B cell (primary cell): Measurements from ENCODE around the gene ZNF764. TPM values are rescaled to one million over a fixed set of nuclear protein-coding genes. Genes with fewer than 3 reads are reported as not detected.

Source experiments
- ATAC-seq: fragments of 200-7000 bp; cut with Tn5 transposase; one replicate; pipeline ENCODE4 v1.10.0; 2021; ENCODE audit warnings: low read depth, mild to moderate bottlenecking, moderate number of reproducible peaks, moderate library complexity
- CTCF ChIA-PET: fragments of 350-600 bp; sonication (Branson Sonifier 250); formaldehyde crosslinking; loops from one replicate; lab custom pipeline; 2021; ENCODE audit warnings: antibody characterized with exemption, inconsistent platforms; lab: Charles Lee
- POLR2A ChIA-PET: fragments of 350-600 bp; sonication (Branson Sonifier 250); formaldehyde crosslinking; loops from one replicate; lab custom pipeline; 2021; ENCODE audit warnings: antibody characterized with exemption; lab: Charles Lee
- DNase-seq: peaks from one replicate; pipeline ENCODE4 v3.0.0; 2013
- H2AFZ ChIP-seq: 2 replicates; pipeline ENCODE4 v1.6.1; 2012; ENCODE audit warnings: mild to moderate bottlenecking, low read depth, low read length; ENCODE audit not compliant: insufficient read depth, poor library complexity, severe bottlenecking
- H3K27ac ChIP-seq, 2 donors: 1 replicate in 1 of 2; 2 replicates in 1 of 2; pipeline ENCODE4 v1.5.1; 2012 to 2013; ENCODE audit warnings: low read length in 2 of 2, mild to moderate bottlenecking in 2 of 2, moderate library complexity in 1 of 2
- H3K27me3 ChIP-seq, 4 experiments: fragments of 200-600 bp in 1 of 4; sonication (generic) in 1 of 4; replicated peaks in 1 of 4; 1 replicate in 2 of 4; 2 replicates in 2 of 4; pipeline versions ENCODE4 v1.6.1 to v1.7.0; 2013 to 2016; ENCODE audit warnings: low read length in 3 of 4, mild to moderate bottlenecking in 2 of 4, mixed read lengths in 1 of 4, moderate library complexity in 1 of 4; ENCODE audit not compliant: insufficient read depth in 4 of 4, control insufficient read depth in 3 of 4; ENCODE audit errors: control extremely low read depth in 1 of 4
- H3K36me3 ChIP-seq, 2 experiments: replicated peaks in 1 of 2; 1 replicate in 1 of 2; 2 replicates in 1 of 2; pipeline versions ENCODE4 v1.6.1 to v1.7.1; 2013; ENCODE audit warnings: low read length in 1 of 2; ENCODE audit not compliant: insufficient read depth in 2 of 2, control insufficient read depth in 1 of 2; ENCODE audit errors: control extremely low read depth in 1 of 2, extremely low read depth in 1 of 2
- H3K4me1 ChIP-seq, 2 donors: fragments of 200-600 bp in 1 of 2; sonication (generic) in 1 of 2; 1 replicate in 1 of 2; 2 replicates in 1 of 2; pipeline versions ENCODE4 v1.5.1 to v1.6.1; 2013 to 2017; ENCODE audit warnings: low read length in 2 of 2; ENCODE audit not compliant: control insufficient read depth in 2 of 2, insufficient read depth in 2 of 2
- H3K4me2 ChIP-seq: replicated peaks from 2 replicates; pipeline ENCODE3; 2012; ENCODE audit warnings: mild to moderate bottlenecking, low read depth, low read length; ENCODE audit not compliant: poor library complexity, severe bottlenecking
- H3K4me3 ChIP-seq, 5 experiments: fragments of 200-600 bp in 1 of 5; sonication (generic) in 1 of 5; 1 replicate in 3 of 5; 2 replicates in 2 of 5; pipeline versions ENCODE4 v1.5.1 to v1.7.0; 2011 to 2016; ENCODE audit warnings: low read length in 4 of 5, mild to moderate bottlenecking in 4 of 5, low read depth in 2 of 5, control low read depth in 1 of 5, moderate library complexity in 1 of 5; ENCODE audit not compliant: insufficient read depth in 1 of 5; ENCODE audit errors: control extremely low read depth in 1 of 5, extremely low read depth in 1 of 5
- H3K79me2 ChIP-seq: fragments of 200-600 bp; sonication (generic); one replicate; pipeline ENCODE4 v1.6.0; 2016; ENCODE audit warnings: low read length; ENCODE audit not compliant: control insufficient read depth, insufficient read depth
- H3K9ac ChIP-seq: fragments of 200-600 bp; sonication (generic); 2 replicates; pipeline ENCODE4 v1.6.1; 2017; ENCODE audit warnings: mild to moderate bottlenecking, low read length, moderate library complexity
- H3K9me3 ChIP-seq, 3 donors: one replicate each; pipeline versions ENCODE4 v1.6.1 to v1.7.1; 2013; ENCODE audit warnings: low read length in 2 of 3; ENCODE audit not compliant: control insufficient read depth in 2 of 3, insufficient read depth in 1 of 3; ENCODE audit errors: control extremely low read depth in 1 of 3
- H4K20me1 ChIP-seq: 2 replicates; pipeline ENCODE4 v1.6.0; 2012; ENCODE audit warnings: mild to moderate bottlenecking, low read length; ENCODE audit not compliant: insufficient read depth, control insufficient read depth, poor library complexity, severe bottlenecking
- H3K27ac Mint-ChIP-seq: one replicate; pipeline ENCODE4 v1.8.0; 2021; ENCODE audit warnings: mixed read lengths
- H3K27me3 Mint-ChIP-seq: one replicate; pipeline ENCODE4 v1.8.0; 2021; ENCODE audit warnings: mixed read lengths
- H3K4me1 Mint-ChIP-seq: one replicate; pipeline ENCODE4 v1.8.0; 2021; ENCODE audit warnings: mixed read lengths
- H3K4me3 Mint-ChIP-seq: one replicate; pipeline ENCODE4 v1.8.0; 2021; ENCODE audit warnings: mixed read lengths
- H3K9me3 Mint-ChIP-seq: one replicate; pipeline ENCODE4 v1.8.0; 2022; ENCODE audit warnings: mixed read lengths; ENCODE audit not compliant: insufficient read depth
- EZH2 ChIP-seq: IDR thresholded peaks from 2 replicates; pipeline ENCODE4 v1.6.1; 2012; ENCODE audit warnings: borderline replicate concordance, low read depth, mild to moderate bottlenecking, moderate library complexity, low read length; ENCODE audit not compliant: insufficient read depth, poor library complexity, severe bottlenecking
- WGBS: methylation state at CpG from one replicate; pipeline ENCODE4 v1.1.5; 2013; ENCODE audit warnings: missing lambda C conversion rate; ENCODE audit not compliant: insufficient coverage; 5-methylcytosine and 5-hydroxymethylcytosine counted together
- intact Hi-C: fragments of 100-400 bp; cut with micrococcal nuclease; formaldehyde crosslinking; loops from one replicate; pipeline ENCODE4 v1.10.0; 2022
- polyA plus RNA-seq: library from polyadenylated mRNA; depleted of rRNA; stranded (reverse); fragments of >200 nt; gene quantifications from 2 replicates; pipeline ENCODE4 v1.2.3, GENCODE V29; 2012
- total RNA-seq, 2 donors: library from RNA; stranded (reverse); fragments of 120-200 nt in 1 of 2; gene quantifications; 1 replicate in 1 of 2; 2 replicates in 1 of 2; pipeline versions ENCODE4 v1.2.3 to v1.2.4, GENCODE V29; 2013 to 2022
- TF ChIP-seq, protein P1 (sequence below): fragments of 200-600 bp; IDR thresholded peaks from one replicate; pipeline ENCODE4 v1.8.0; 2022; ENCODE audit warnings: antibody characterized with exemption, mild to moderate bottlenecking

ZNF764 gene
- total and polyA plus RNA-seq, 2 donors (not counting 1 experiment from before 2014, with no cell fraction given): 12.6 to 20.9 TPM

GRCh38 chr16:30562021-30562420 lies 3.8 kb upstream of the ZNF764 start:
- H3K9ac ChIP-seq: peak overlapping the region; percentile 66
- H3K27ac ChIP-seq: peak overlapping the region; percentile 63 to 84
- Mint-ChIP-seq H3K4me1 (peaks cover 26% of the 10 kb centered on the region), H3K9me3 (no peaks in the 10 kb centered on the region), H3K27me3 (no peaks in the 10 kb centered on the region), H3K27ac (peak overlapping the region; percentile 96), H3K4me3 (peak overlapping the region; percentile 96)
- peaks cover 13 to 27% of the 10 kb centered on the region in 2 donors for H3K4me1 ChIP-seq
- peaks cover 5% of the 10 kb centered on the region for H3K79me2 ChIP-seq
- no peak for DNase-seq
- CTCF ChIA-PET: interaction anchor here (0.8 to 1.5 kb wide), 4 partner anchors 9 to 132 kb away, joined by 3 to 5 read pairs (median 3); partner anchors contain the start of genes DCTPP1, ZNF688 and ZNF747
- peak overlapping the region; percentile 96 for H2AFZ ChIP-seq
- H3K4me2 ChIP-seq: peak overlapping the region; percentile 83
- TF ChIP-seq, protein P1, sequence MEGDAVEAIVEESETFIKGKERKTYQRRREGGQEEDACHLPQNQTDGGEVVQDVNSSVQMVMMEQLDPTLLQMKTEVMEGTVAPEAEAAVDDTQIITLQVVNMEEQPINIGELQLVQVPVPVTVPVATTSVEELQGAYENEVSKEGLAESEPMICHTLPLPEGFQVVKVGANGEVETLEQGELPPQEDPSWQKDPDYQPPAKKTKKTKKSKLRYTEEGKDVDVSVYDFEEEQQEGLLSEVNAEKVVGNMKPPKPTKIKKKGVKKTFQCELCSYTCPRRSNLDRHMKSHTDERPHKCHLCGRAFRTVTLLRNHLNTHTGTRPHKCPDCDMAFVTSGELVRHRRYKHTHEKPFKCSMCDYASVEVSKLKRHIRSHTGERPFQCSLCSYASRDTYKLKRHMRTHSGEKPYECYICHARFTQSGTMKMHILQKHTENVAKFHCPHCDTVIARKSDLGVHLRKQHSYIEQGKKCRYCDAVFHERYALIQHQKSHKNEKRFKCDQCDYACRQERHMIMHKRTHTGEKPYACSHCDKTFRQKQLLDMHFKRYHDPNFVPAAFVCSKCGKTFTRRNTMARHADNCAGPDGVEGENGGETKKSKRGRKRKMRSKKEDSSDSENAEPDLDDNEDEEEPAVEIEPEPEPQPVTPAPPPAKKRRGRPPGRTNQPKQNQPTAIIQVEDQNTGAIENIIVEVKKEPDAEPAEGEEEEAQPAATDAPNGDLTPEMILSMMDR: no peak
- TF ChIP-seq EZH2: no peak
- no peaks in the 10 kb centered on the region for H3K27me3 ChIP-seq
- ATAC-seq: no peak
- no peaks in the 10 kb centered on the region for H4K20me1 ChIP-seq
- intact Hi-C loops: no loop called here
- peak overlapping the region in 4 of 5 experiments; percentile 48 to 69 (median 68) for H3K4me3 ChIP-seq
- WGBS: 92% methylated on average over 7 of the region's 14 CpGs
- no peaks in the 10 kb centered on the region for H3K36me3 ChIP-seq
- POLR2A ChIA-PET: interaction anchor here (0.7 to 6.1 kb wide), 9 partner anchors 10 to 252 kb away, joined by 3 to 81 read pairs (median 4); partner anchors contain the start of genes TBC1D10B, ZNF48, ZNF688 and ZNF689
- peaks cover 0 to 6% (median 0%) of the 10 kb centered on the region in 3 donors for H3K9me3 ChIP-seq
